H1 (cell line): ENCODE results near the gene MYH11. TPM values are rescaled to one million over a fixed set of nuclear protein-coding genes. Genes with fewer than 3 reads are reported as not detected.

Experiments
- CTCF ChIA-PET: fragments of 300-600 bp; sonication (Branson Sonifier 250); formaldehyde crosslinking; loops from one replicate; lab custom pipeline; 2021; ENCODE audit not compliant: partially characterized antibody; lab: Charles Lee
- POLR2A ChIA-PET: fragments of 300-600 bp; sonication (Branson Sonifier 250); formaldehyde crosslinking; loops from one replicate; lab custom pipeline; 2021; ENCODE audit warnings: inconsistent platforms; ENCODE audit not compliant: partially characterized antibody; lab: Charles Lee
- DNase-seq, 2 experiments: peaks; one replicate each; pipeline versions ENCODE4 v3.0.0 to v3.0.0-alpha.2; 2010 to 2022; ENCODE audit warnings: low spot score in 2 of 2, low read depth in 1 of 2, mixed read lengths in 1 of 2
- FAIRE-seq: peaks from 2 replicates; lab custom pipeline; 2011; peaks lifted over from hg19 to GRCh38; lab: Jason Lieb, UNC
- H2AFZ ChIP-seq: 2 replicates; pipeline ENCODE4 v1.8.1; 2012; ENCODE audit warnings: low read length, inconsistent platforms
- H2AK5ac ChIP-seq: 2 replicates; pipeline ENCODE4 v1.6.1; 2013; ENCODE audit warnings: low read depth, low read length
- H2BK120ac ChIP-seq: replicated peaks from 2 replicates; pipeline ENCODE3; 2013; ENCODE audit warnings: low read depth, low read length, inconsistent platforms
- H2BK12ac ChIP-seq: 2 replicates; pipeline ENCODE4 v1.6.1; 2013; ENCODE audit warnings: low read depth, low read length
- H2BK15ac ChIP-seq: 2 replicates; pipeline ENCODE4 v1.6.1; 2013; ENCODE audit warnings: low read length
- H2BK20ac ChIP-seq: 2 replicates; pipeline ENCODE4 v1.6.1; 2013; ENCODE audit warnings: low read length
- H2BK5ac ChIP-seq: 2 replicates; pipeline ENCODE4 v1.6.1; 2013; ENCODE audit warnings: low read depth, low read length
- H3K14ac ChIP-seq: 2 replicates; pipeline ENCODE4 v1.6.1; 2013; ENCODE audit warnings: inconsistent platforms; ENCODE audit not compliant: insufficient read length
- H3K18ac ChIP-seq: 2 replicates; pipeline ENCODE4 v1.6.1; 2013; ENCODE audit warnings: low read length; ENCODE audit errors: extremely low read depth
- H3K23ac ChIP-seq: 2 replicates; pipeline ENCODE4 v1.6.1; 2013; ENCODE audit warnings: inconsistent platforms; ENCODE audit not compliant: insufficient read length
- H3K23me2 ChIP-seq: 2 replicates; pipeline ENCODE4 v1.6.1; 2013; ENCODE audit warnings: low read depth, low read length
- H3K27ac ChIP-seq: 2 replicates; pipeline ENCODE4 v1.6.1; 2011; ENCODE audit warnings: low read depth, low read length, inconsistent platforms
- H3K27me3 ChIP-seq, 4 experiments: replicated peaks in 1 of 4; 1 replicate in 1 of 4; 2 replicates in 3 of 4; pipeline versions ENCODE4 v1.6.1 to v1.8.1; 2011 to 2013; ENCODE audit warnings: low read length in 3 of 4, mild to moderate bottlenecking in 3 of 4, inconsistent platforms in 2 of 4, mixed read lengths in 2 of 4, moderate library complexity in 1 of 4; ENCODE audit not compliant: control insufficient read depth in 3 of 4, insufficient read depth in 3 of 4; ENCODE audit errors: extremely low read depth in 1 of 4
- H3K36me3 ChIP-seq, 4 experiments: 2 replicates each; pipeline versions ENCODE4 v1.6.1 to v1.8.1; 2011 to 2013; ENCODE audit warnings: mild to moderate bottlenecking in 4 of 4, low read length in 3 of 4, moderate library complexity in 2 of 4, control low read depth in 1 of 4, inconsistent platforms in 1 of 4; ENCODE audit not compliant: insufficient read depth in 4 of 4, control insufficient read depth in 2 of 4
- H3K4ac ChIP-seq: replicated peaks from 2 replicates; pipeline ENCODE3; 2013; ENCODE audit warnings: low read length, low read depth, mixed read lengths, inconsistent platforms; ENCODE audit not compliant: insufficient read length
- H3K4me1 ChIP-seq, 4 experiments: replicated peaks in 1 of 4; 1 replicate in 1 of 4; 2 replicates in 3 of 4; pipeline versions ENCODE4 v1.6.1 to v1.8.1; 2011 to 2013; ENCODE audit warnings: low read length in 3 of 4, inconsistent platforms in 2 of 4, mixed read lengths in 1 of 4; ENCODE audit not compliant: insufficient read depth in 4 of 4, control insufficient read depth in 3 of 4
- H3K4me2 ChIP-seq, 2 experiments: 2 replicates each; pipeline versions ENCODE4 v1.6.1 to v1.8.1; 2011 to 2013; ENCODE audit warnings: low read depth in 2 of 2, low read length in 2 of 2, control low read depth in 1 of 2, inconsistent platforms in 1 of 2, mild to moderate bottlenecking in 1 of 2; ENCODE audit not compliant: insufficient read depth in 1 of 2
- H3K4me3 ChIP-seq, 4 experiments: fragments of 200-600, 300-600 bp in 1 of 4; sonication (generic), shearing (Covaris generic), sonication (Bioruptor Twin) in 1 of 4; 2 replicates each; pipeline versions ENCODE4 v1.5.1 to v1.8.1; 2011 to 2016; ENCODE audit warnings: low read length in 4 of 4, low read depth in 3 of 4, control low read depth in 2 of 4, inconsistent platforms in 2 of 4, mild to moderate bottlenecking in 2 of 4, mixed read lengths in 1 of 4, moderate library complexity in 1 of 4; ENCODE audit not compliant: insufficient read depth in 2 of 4; ENCODE audit errors: extremely low read depth in 1 of 4
- H3K56ac ChIP-seq: replicated peaks from 2 replicates; pipeline ENCODE3; 2013; ENCODE audit warnings: low read depth, mild to moderate bottlenecking, mixed read lengths, low read length, inconsistent platforms; ENCODE audit not compliant: insufficient read length
- H3K79me1 ChIP-seq: 2 replicates; pipeline ENCODE4 v1.6.1; 2013; ENCODE audit warnings: low read depth, low read length, control low read depth
- H3K79me2 ChIP-seq, 2 experiments: 2 replicates each; pipeline versions ENCODE4 v1.6.1 to v1.8.1; 2012 to 2013; ENCODE audit warnings: low read length in 2 of 2, mild to moderate bottlenecking in 2 of 2, inconsistent platforms in 1 of 2; ENCODE audit not compliant: insufficient read depth in 2 of 2, control insufficient read depth in 1 of 2
- H3K9ac ChIP-seq, 4 experiments: replicated peaks in 1 of 4; 1 replicate in 1 of 4; 2 replicates in 3 of 4; pipeline versions ENCODE4 v1.6.1 to v1.8.1; 2011 to 2013; ENCODE audit warnings: low read depth in 3 of 4, low read length in 3 of 4, control low read depth in 2 of 4, mild to moderate bottlenecking in 2 of 4, moderate library complexity in 2 of 4, inconsistent platforms in 1 of 4; ENCODE audit errors: extremely low read depth in 1 of 4
- H3K9me3 ChIP-seq, 2 experiments: 2 replicates each; pipeline versions ENCODE4 v1.6.1 to v1.8.1; 2012 to 2013; ENCODE audit warnings: mild to moderate bottlenecking in 2 of 2, moderate library complexity in 2 of 2, control low read depth in 1 of 2, inconsistent platforms in 1 of 2, low read depth in 1 of 2, low read length in 1 of 2, mixed read lengths in 1 of 2; ENCODE audit not compliant: insufficient read depth in 2 of 2
- H4K20me1 ChIP-seq, 2 experiments: replicated peaks in 1 of 2; 2 replicates each; pipeline versions ENCODE3 to v1.8.1; 2011 to 2013; ENCODE audit warnings: inconsistent platforms in 2 of 2, low read length in 2 of 2, mild to moderate bottlenecking in 1 of 2; ENCODE audit not compliant: insufficient read depth in 2 of 2, control insufficient read depth in 1 of 2
- H4K5ac ChIP-seq: 2 replicates; pipeline ENCODE4 v1.6.1; 2013; ENCODE audit warnings: low read length, low read depth, mixed read lengths, inconsistent platforms; ENCODE audit not compliant: insufficient read length
- H4K8ac ChIP-seq: 2 replicates; pipeline ENCODE4 v1.8.0; 2013; ENCODE audit warnings: mild to moderate bottlenecking, moderate library complexity, low read length, inconsistent platforms; ENCODE audit not compliant: insufficient read depth; ENCODE audit errors: extremely low read depth
- H4K91ac ChIP-seq: replicated peaks from 2 replicates; pipeline ENCODE3; 2013; ENCODE audit warnings: low read length, mixed read lengths, inconsistent platforms; ENCODE audit not compliant: insufficient read length
- BCL11A ChIP-seq, 2 experiments: IDR thresholded peaks; one replicate each; pipeline ENCODE4 v1.6.1; 2011; ENCODE audit warnings: low read depth in 2 of 2, low read length in 2 of 2, mild to moderate bottlenecking in 2 of 2
- CEBPB ChIP-seq: IDR thresholded peaks from 2 replicates; pipeline ENCODE4 v1.6.1; 2012; ENCODE audit warnings: low read depth, low read length
- CHD1 ChIP-seq: IDR thresholded peaks from 2 replicates; pipeline ENCODE4 v1.6.1; 2012; ENCODE audit warnings: low read depth, low read length, improper control_type of control experiment
- CREB1 ChIP-seq: IDR thresholded peaks from 2 replicates; pipeline ENCODE4 v1.6.1; 2012; ENCODE audit warnings: inconsistent platforms
- EP300 ChIP-seq, 2 experiments: IDR thresholded peaks; 1 replicate in 1 of 2; 2 replicates in 1 of 2; pipeline ENCODE4 v1.6.1; 2011 to 2012; ENCODE audit warnings: low read depth in 2 of 2, low read length in 2 of 2, mild to moderate bottlenecking in 2 of 2, borderline replicate concordance in 1 of 2, inconsistent platforms in 1 of 2, moderate library complexity in 1 of 2
- GTF2F1 ChIP-seq: IDR thresholded peaks from 2 replicates; pipeline ENCODE4 v1.6.1; 2012; ENCODE audit warnings: low read depth, low read length, improper control_type of control experiment, borderline replicate concordance
- KDM5A ChIP-seq: fragments of 200-600 bp; IDR thresholded peaks from 2 replicates; pipeline ENCODE4 v1.7.1; 2012; ENCODE audit warnings: mild to moderate bottlenecking, low read length, inconsistent platforms, mixed read lengths
- NANOG ChIP-seq: IDR thresholded peaks from 2 replicates; pipeline ENCODE4 v1.6.1; 2011; ENCODE audit warnings: low read length, low read depth, mild to moderate bottlenecking, inconsistent platforms; ENCODE audit not compliant: insufficient read depth, poor library complexity, severe bottlenecking
- RAD21 ChIP-seq, 2 experiments: IDR thresholded peaks in 1 of 2; conservative IDR thresholded peaks in 1 of 2; 2 replicates each; pipeline ENCODE4 v1.6.1; 2011; ENCODE audit warnings: low read depth in 2 of 2, low read length in 2 of 2, improper control_type of control experiment in 1 of 2, inconsistent platforms in 1 of 2, mild to moderate bottlenecking in 1 of 2, moderate library complexity in 1 of 2
- RNF2 ChIP-seq: fragments of 200-900, 300-1000 bp; sonication (generic); IDR thresholded peaks from 2 replicates; pipeline ENCODE4 v1.7.1; 2016; ENCODE audit warnings: borderline replicate concordance, low read depth, mild to moderate bottlenecking, antibody characterized with exemption, low read length; ENCODE audit not compliant: poor library complexity, severe bottlenecking; ENCODE audit errors: missing control alignments
- SP2 ChIP-seq: IDR thresholded peaks from 2 replicates; pipeline ENCODE4 v1.6.1; 2012; ENCODE audit warnings: mild to moderate bottlenecking, low read length, inconsistent platforms
- SP4 ChIP-seq: IDR thresholded peaks from 2 replicates; pipeline ENCODE4 v1.6.1; 2012; ENCODE audit warnings: low read length, inconsistent platforms
- TAF1 ChIP-seq: IDR thresholded peaks from 2 replicates; pipeline ENCODE4 v1.6.1; 2011; ENCODE audit warnings: mild to moderate bottlenecking, low read depth, low read length
- ZNF274 ChIP-seq: IDR thresholded peaks from 2 replicates; pipeline ENCODE4 v1.7.0; 2012; ENCODE audit warnings: low read length, borderline replicate concordance; ENCODE audit errors: extremely low read depth
- WGBS, 2 experiments: shearing (Covaris generic) in 1 of 2; methylation state at CpG; one replicate each; pipeline versions ENCODE4 v1.1.6 to v1.1.7; 2013 to 2015; ENCODE audit warnings: low lambda C conversion rate in 2 of 2, mixed read lengths in 2 of 2, inconsistent platforms in 1 of 2, low coverage in 1 of 2, missing lambda C conversion rate in 1 of 2; ENCODE audit not compliant: insufficient replicate concordance in 2 of 2, insufficient coverage in 1 of 2, insufficient read length in 1 of 2; ENCODE audit errors: extremely low coverage in 1 of 2, missing lambda C conversion rate in 1 of 2; 5-methylcytosine and 5-hydroxymethylcytosine counted together
- polyA plus RNA-seq, 7 experiments: library from polyadenylated mRNA; depleted of rRNA in 3 of 7; stranded (reverse) in 5 of 7; unstranded in 2 of 7; fragments of >200 nt in 5 of 7; fragments of 200-250 nt in 2 of 7; gene quantifications; 1 replicate in 5 of 7; 2 replicates in 1 of 7; 4 replicates in 1 of 7; pipeline versions ENCODE4 v1.2.1 to v1.2.3, GENCODE V29; 2011 to 2013; ENCODE audit warnings: missing spikeins in 2 of 7, mixed read lengths in 2 of 7
- total RNA-seq: library from RNA; stranded (reverse); fragmentation: NEBNext Ultra II Directional; extraction: Animal tissue kit (Norgen Biotek cat#: 25700); gene quantifications from 2 replicates; pipeline ENCODE4 v1.2.1, GENCODE V29; 2021

Gene MYH11
- total and polyA plus RNA-seq, 2 of the 8 experiments (the other 6 are each of a cell fraction or from before 2014, with no cell fraction given) = 0.11 to 0.78 TPM

DNA sequence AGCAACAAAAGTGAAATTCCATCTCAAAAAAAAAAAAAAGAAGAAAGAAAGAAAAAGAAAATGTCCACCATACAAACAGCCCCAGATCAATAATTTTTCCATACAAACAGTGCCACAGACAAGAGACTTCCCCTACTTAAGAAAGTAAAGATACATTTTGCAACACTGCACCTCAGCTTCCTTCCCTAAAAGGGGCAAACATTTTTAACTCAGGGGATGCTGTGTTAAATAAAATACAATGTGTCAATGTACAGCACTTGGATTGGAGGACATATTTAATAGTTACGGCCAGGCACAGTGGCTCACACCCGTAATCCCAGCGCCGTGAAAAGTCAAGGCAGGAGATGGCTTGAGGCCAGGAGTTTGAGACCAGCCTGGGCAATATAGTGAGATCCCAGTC, 22.3 kb downstream of the MYH11 start:
- POLR2A ChIA-PET = no interaction called here
- Histone ChIP-seq H3K4me3 (no peak overlapping the region), H2AFZ (no peak overlapping the region), H3K79me2 (no peaks in the 10 kb centered on the region), H3K18ac (no peak overlapping the region), H3K14ac (no peak overlapping the region), H2BK5ac (no peak overlapping the region), H3K23ac (no peak overlapping the region), H3K79me1 (no peaks in the 10 kb centered on the region), H3K27me3 (no peaks in the 10 kb centered on the region), H3K27ac (no peak overlapping the region), H4K8ac (no peak overlapping the region), H3K56ac (no peak overlapping the region), H3K9me3 (no peaks in the 10 kb centered on the region), H3K4ac (no peak overlapping the region), H3K4me2 (no peak overlapping the region), H3K23me2 (no peaks in the 10 kb centered on the region), H2BK120ac (no peak overlapping the region), H3K4me1 (no peaks in the 10 kb centered on the region), H4K91ac (no peak overlapping the region), H4K5ac (no peak overlapping the region), H2BK12ac (no peak overlapping the region), H4K20me1 (no peaks in the 10 kb centered on the region), H2AK5ac (no peak overlapping the region), H2BK15ac (no peak overlapping the region), H3K9ac (no peak overlapping the region), H2BK20ac (no peak overlapping the region), H3K36me3 (no peaks in the 10 kb centered on the region)
- FAIRE-seq (no peak), DNase-seq (no peak)
- 90% methylated on average over 4 of the region's 4 CpGs; no CpG with 5 or more reads in 1 of the 2 experiments for WGBS, 2 experiments
- CTCF ChIA-PET = interaction anchor here (0.6 to 1.3 kb wide), 2 partner anchors 13 to 15 kb away, joined by 3 read pairs; no protein-coding TSS in a partner anchor
- TF ChIP-seq EP300 (IDR thresholded peaks at IDR 0.05; ENCODE audit: borderline replicate concordance in 1 of 2, low read depth in 2 of 2, low read length in 2 of 2) (no peak), NANOG (no peak), SP4 (no peak), BCL11A (IDR thresholded peaks at IDR 0.05; ENCODE audit: low read depth in 2 of 2, low read length in 2 of 2) (no peak), CHD1 (no peak), ZNF274 (no peak), SP2 (no peak), CEBPB (no peak), RNF2 (no peak), TAF1 (no peak), RAD21 (IDR thresholded peaks at IDR 0.05 in 1 of 2, conservative IDR thresholded peaks at IDR 0.05 in 1 of 2; ENCODE audit: low read depth in 2 of 2, low read length in 2 of 2) (no peak), GTF2F1 (no peak), KDM5A (no peak), CREB1 (no peak)
